NOMO-1 (cell line): ENCODE measurements around the gene PEDS1.
"Not testable (repeated sequence)": the region's sequence is repeated elsewhere in the genome, so short reads cannot be mapped to it uniquely, and the experiment has no call there.

Experiments
- DNase-seq, 2 experiments: peaks; one replicate each; lab custom pipeline; 2025; ENCODE audit not compliant: unreplicated experiment in 2 of 2; lab: John Stamatoyannopoulos, UW

The PEDS1 gene

DNA sequence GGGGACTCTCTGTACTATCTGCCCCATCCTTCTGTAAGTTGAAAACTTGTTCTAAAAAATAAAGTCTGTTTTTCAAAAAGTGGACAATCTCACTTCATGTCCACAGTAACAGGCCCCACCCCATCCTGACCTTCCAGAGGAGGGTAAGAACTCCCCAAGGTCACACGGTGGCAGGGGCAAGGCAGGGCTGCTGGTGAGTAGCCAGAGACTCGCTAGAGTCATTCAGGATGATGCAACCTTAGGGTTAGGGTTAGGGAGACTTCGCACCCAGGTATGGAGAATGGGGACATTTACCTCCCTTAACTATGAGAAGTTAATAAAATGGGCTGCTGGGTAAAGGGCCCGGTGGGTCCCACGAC is 15.4 kb downstream of the PEDS1 start:
- no peak for DNase-seq

DNA sequence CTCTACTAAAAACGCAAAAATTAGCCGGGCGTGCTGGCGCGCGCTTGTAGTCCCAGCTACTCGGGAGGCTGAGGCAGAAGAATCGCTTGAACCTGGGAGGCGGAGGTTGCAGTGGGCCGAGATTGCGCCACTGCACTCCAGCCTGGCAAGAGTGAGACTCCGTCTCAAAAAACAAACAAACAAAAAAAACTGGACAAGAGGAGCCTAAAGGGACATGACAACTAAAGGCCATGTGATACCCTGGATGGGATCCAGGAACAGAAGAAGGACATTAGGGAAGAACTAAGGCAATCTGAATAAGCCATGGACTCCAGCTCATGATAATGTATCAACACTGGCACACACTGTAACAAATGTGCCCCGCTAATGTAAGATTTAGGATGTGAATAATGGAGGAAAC is 15.8 kb downstream of the PEDS1 start:
- not testable (repeated sequence) for DNase-seq

DNA sequence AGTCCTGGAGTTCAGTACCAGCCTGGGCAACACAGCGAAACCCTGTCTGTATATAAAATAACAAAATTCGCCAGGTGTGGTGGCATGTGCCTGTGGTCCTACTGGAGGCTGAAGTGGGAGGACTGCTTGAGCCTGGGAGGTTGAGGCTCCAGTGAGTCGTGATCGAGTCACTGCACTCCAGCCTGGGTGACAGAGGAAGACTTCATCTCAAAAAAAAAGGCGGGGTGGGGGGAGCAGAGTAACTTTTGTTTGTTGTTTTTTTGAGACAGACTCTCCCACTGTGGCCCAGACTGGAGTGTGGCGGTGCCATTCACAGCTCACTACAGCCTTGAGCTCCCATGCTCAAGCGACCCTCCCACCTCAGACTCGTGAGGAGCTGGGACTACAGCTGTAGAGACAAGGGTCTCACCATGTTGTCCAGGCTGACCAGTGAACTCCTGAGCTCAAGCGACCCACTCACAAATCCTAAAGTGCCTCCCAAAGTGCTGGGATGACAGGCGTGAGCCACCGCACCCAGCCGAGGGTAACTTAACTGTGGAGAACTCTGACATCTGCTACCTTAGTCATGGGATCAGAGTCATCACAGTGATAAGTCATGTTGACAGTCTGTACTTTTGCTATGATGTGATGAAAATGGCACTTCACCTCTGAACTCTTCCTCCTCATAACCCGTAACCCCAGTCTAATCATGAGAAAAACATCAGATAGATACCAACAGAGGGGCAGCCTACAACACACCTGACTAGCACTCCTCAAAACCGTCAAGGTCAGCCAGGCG is 16.5 kb downstream of the PEDS1 start:
- no peak for DNase-seq

GRCh38 chr20:50135157-50135556 is 18.4 kb downstream of the PEDS1 start:
- DNase-seq = not testable (repeated sequence)

DNA sequence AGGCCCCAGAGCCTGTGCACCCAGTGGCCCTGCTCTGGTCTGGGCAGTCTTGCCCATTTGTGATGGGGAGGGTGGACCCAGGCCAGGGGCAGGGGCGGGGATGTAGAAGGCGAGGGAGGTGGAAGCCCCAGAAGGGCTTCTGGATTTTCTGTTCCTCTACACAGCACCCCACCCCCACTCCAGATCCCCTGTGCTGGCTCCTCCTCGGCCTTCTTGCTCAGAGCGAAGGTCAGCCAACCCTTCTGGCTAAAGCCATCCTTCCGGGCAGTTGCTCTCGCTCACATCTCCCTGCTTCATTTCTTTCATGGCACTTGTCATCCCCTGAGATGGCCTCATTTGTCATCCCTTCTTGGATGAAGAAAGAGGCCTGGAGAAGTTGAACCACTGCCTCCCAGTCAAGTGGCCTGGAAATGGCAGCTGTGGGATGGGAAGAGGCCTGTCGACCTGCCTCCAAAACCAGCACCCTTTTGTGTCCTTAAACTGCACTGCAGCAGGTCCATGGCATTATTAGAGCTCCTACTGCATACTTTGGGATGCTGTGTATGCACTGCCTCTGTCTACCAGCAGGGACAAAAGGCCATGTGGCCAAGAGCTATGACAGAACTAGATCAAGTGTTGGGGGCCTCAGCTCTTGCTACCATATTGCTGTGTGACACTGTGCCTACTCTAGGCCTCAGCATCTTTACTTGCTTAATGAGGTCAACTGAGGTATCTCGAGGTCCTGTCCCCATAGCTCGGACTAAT is 19.9 kb downstream of the PEDS1 start:
- no peak for DNase-seq

DNA sequence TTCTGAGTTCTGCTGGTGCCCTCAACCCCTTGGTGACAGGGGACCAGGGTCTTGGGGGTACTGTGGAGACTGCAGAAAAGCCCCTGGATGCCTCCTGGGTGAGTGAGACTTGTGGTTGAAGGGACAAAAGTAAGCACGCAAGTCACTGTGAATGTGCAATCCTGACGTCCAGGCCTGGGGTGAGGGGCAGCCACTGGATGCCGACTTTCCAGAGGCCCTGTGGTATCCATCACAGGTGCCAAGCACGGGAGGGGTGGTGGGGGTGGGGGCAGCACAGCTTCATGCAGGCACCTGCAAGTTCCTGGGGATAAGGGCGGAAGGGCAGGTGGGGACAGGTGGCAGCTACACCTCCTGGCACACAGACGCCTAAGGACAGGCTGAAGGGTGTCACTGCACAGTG is 20.5 kb downstream of the PEDS1 start:
- DNase-seq = no peak

- no peak for DNase-seq
These were observed 22.5 kb downstream of the PEDS1 start for GRCh38 chr20:50130995-50131394.

GRCh38 chr20:50130356-50130723 is 23.2 kb downstream of the PEDS1 start:
- DNase-seq = no peak

GRCh38 chr20:50129662-50130355 is 23.7 kb downstream of the PEDS1 start:
- DNase-seq = no peak

DNA sequence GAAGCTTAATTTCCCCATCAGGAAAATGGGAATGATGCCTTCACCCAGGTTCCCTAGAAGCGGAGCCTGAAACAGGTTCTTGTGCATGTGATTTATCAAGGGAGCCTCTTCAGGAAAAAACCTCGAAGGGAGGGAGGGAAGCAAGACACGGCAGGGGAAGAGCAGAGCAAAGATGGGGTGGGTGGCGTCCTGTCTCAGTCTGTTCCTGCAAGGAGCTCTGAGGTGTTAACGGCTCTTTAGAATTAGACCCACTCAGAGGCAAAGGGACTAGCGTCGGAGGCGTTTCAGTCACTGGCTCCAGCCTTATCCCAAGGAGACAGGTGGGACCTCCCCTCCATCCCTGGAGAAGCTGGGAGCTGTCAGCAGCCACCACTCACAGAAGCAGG is 25.0 kb downstream of the PEDS1 start:
- no peak for DNase-seq

GRCh38 chr20:50127587-50128519 is 25.7 kb downstream of the PEDS1 start:
- DNase-seq = no peak

- no peak for DNase-seq
These were observed 26.9 kb downstream of the PEDS1 start for GRCh38 chr20:50126662-50127061.

- DNase-seq = no peak
These were observed 28.2 kb downstream of the PEDS1 start for GRCh38 chr20:50125279-50125678.

DNA sequence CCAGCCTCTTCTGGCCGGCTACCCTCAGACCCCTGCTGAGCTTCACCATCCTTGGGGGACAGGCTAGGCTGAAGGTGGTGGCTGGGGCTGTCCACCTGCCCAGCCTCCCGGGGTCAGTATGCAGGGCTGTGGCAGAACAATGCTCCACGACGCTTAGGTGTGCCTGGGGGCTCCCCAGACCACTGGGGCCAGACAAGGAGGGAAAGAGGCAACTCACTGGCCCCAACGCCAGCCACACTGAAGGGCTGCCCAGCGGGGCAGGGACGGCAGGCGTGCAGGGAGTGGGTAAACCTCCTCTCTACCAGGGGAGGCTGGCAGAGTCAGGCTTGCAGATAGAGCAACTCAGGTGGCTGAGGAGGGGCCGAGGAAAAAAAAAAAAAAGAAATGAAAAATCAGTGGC is 29.0 kb downstream of the PEDS1 start:
- no peak for DNase-seq

DNA sequence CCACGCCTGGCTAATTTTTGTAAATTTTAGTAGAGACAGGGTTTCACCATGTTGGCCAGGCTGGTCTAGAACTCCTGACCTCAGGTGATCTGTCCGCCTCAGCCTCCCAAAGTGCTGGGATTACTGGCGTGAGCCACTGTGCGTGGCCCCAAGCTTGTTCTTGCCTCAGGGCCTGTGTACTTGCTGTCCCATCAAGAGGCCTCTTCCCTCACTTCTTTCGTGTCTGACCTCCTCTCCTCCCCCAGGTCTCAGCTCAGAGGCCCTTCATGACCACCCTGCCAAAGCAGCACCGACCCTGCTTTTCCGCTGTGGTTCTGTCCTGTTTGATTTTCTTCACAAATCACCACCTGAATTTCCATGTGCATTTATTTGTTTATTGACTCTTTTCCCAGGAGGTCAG is 30.1 kb downstream of the PEDS1 start:
- no peak for DNase-seq

DNA sequence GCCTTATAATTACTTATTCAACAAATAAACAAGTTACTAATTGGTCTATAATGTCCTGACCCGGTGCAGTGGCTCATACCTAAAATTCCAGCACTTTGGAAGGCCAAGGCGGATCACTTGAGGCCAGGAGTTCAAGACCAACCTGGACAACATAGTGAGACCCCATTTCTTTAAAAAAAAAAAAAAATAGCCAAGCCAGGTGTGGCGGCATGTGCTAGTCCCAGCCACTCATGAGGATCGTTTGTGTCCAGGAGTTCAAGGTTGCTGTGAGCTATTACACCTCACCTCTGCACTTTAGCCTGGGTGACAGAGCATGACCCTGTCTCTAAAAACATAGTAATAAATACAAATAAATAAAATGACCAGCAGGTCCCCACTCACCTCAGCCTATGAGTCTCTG is 30.8 kb downstream of the PEDS1 start:
- no peak for DNase-seq

- no peak for DNase-seq
These were observed 31.7 kb downstream of the PEDS1 start for GRCh38 chr20:50121858-50122271.

GRCh38 chr20:50120935-50121693 is 32.4 kb downstream of the PEDS1 start:
- peak; percentile 38 to 52 for DNase-seq

- no peak for DNase-seq
These were observed 35.3 kb downstream of the PEDS1 start for GRCh38 chr20:50118203-50118602.

DNA sequence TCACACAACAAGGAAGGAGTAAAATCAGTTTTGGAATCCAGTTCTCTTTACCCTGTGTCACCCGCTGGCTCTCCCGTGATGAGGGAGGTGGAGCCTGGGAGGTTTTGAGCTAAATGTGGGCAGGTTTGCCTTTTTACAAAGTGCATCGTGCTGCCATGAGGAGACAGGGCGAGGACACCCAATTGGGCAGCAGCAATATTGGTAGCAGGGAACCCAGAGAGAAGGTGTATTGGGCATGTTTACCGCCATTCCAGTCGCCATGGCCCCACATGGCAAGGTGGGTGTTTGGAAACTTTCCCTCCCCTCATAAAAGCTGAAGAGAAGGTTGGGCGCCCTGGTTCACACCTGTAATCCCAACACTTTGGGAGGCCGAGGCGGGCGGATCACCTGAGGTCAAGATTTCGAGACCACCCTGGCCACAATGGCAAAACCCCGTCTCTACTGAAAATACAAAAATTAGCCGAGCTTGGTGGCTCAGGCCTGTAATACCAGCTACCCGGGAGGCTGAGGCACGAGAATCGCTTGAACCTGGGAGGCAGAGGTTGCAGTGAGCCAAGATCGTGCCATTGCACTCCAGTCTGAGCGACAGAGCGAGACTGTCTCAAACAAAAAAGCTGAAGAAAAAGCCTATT is 37.0 kb downstream of the PEDS1 start:
- no peak for DNase-seq
